Breast epithelium (tissue), 3 donors: ENCODE results near the gene RASA4B.

Experiments used
- CTCF ChIP-seq, 3 donors: fragments of 450-650 bp; IDR thresholded peaks; one replicate each; pipeline ENCODE4 v1.5.1; 2016 to 2017; ENCODE audit warnings: antibody characterized with exemption in 3 of 3, mild to moderate bottlenecking in 3 of 3, moderate library complexity in 3 of 3
- POLR2A ChIP-seq: fragments of 450-650 bp; IDR thresholded peaks from one replicate; pipeline ENCODE4 v1.6.1; 2016; ENCODE audit warnings: antibody characterized with exemption, mild to moderate bottlenecking, moderate library complexity
- POLR2AphosphoS5 ChIP-seq, 3 donors: sonication (generic); formaldehyde crosslinking; IDR thresholded peaks; one replicate each; pipeline ENCODE4 v1.6.1; 2017; ENCODE audit warnings: antibody characterized with exemption in 3 of 3

- TF ChIP-seq CTCF (IDR thresholded peaks at IDR 0.05) (no peak), POLR2A (no peak), POLR2AphosphoS5 (IDR thresholded peaks at IDR 0.05) (peak in 2 of 3 donors; percentile 74 to 76)
Observed at GRCh38 chr7:102464577-102465280, 52.8 kb downstream of the RASA4B start, which contains the start of the genes ALKBH4 and LRWD1.
